Measurements from ENCODE around the gene OLIG1. TPM values are rescaled to one million over a fixed set of nuclear protein-coding genes. Genes with fewer than 3 reads are reported as not detected.

Gene OLIG1
- total RNA-seq, 1 experiment from 2014 or later, result not detected

DNA sequence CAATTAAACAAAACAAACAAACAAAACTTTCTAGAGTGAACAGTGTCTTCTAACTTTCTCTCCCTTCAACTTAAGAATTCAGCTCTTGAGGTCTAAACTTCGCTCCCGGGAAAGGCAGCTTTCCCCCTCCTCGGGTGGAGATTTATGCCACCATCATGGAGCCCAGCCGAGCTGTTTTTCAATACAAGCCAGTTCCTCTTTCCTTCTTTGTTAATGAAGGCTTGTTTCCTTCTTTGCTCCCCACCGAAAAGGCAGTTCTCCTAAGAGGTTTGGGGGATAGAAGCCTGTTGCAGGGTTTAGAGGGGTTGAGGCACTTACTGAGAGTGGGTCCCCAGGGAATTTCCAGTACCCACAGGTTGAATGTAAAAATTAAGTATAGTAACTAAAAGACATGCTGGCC, 26.5 kb downstream of the OLIG1 start:
- Histone ChIP-seq H3K9me3 (ENCODE audit: insufficient read depth, low read depth) (no peaks in the 10 kb centered on the region), H2AFZ (no peak overlapping the region), H3K27ac (no peak overlapping the region), H3K36me3 (ENCODE audit: low read depth) (no peaks in the 10 kb centered on the region), H3K4me3 (no peak overlapping the region), H3K79me2 (ENCODE audit: low read depth) (no peaks in the 10 kb centered on the region), H3K27me3 (ENCODE audit: insufficient read depth, low read depth) (peaks cover 62% of the 10 kb centered on the region), H3F3A (ENCODE audit: insufficient read depth, low read depth) (no peaks in the 10 kb centered on the region), H3K4me1 (replicated peaks; ENCODE audit: insufficient read depth) (no peaks in the 10 kb centered on the region), H4K20me1 (ENCODE audit: insufficient read depth) (no peaks in the 10 kb centered on the region), H3K9me2 (ENCODE audit: insufficient read depth) (no peaks in the 10 kb centered on the region), H3K4me2 (no peak overlapping the region)
- TF ChIP-seq EZH2 (IDR thresholded peaks at IDR 0.05; ENCODE audit: low read depth), result no peak
- TF ChIP-seq, protein P1, sequence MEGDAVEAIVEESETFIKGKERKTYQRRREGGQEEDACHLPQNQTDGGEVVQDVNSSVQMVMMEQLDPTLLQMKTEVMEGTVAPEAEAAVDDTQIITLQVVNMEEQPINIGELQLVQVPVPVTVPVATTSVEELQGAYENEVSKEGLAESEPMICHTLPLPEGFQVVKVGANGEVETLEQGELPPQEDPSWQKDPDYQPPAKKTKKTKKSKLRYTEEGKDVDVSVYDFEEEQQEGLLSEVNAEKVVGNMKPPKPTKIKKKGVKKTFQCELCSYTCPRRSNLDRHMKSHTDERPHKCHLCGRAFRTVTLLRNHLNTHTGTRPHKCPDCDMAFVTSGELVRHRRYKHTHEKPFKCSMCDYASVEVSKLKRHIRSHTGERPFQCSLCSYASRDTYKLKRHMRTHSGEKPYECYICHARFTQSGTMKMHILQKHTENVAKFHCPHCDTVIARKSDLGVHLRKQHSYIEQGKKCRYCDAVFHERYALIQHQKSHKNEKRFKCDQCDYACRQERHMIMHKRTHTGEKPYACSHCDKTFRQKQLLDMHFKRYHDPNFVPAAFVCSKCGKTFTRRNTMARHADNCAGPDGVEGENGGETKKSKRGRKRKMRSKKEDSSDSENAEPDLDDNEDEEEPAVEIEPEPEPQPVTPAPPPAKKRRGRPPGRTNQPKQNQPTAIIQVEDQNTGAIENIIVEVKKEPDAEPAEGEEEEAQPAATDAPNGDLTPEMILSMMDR (conservative IDR thresholded peaks at IDR 0.05), result no peak
- CTCF ChIA-PET, result no interaction called here
- no peak for DNase-seq
- intact Hi-C loops (cut with micrococcal nuclease; ENCODE audit: unreplicated experiment), result no loop called here
- POLR2A ChIA-PET (ENCODE audit: unreplicated experiment), result no interaction called here
- BruUV-seq (replicated peaks), result no TSS peak

DNA sequence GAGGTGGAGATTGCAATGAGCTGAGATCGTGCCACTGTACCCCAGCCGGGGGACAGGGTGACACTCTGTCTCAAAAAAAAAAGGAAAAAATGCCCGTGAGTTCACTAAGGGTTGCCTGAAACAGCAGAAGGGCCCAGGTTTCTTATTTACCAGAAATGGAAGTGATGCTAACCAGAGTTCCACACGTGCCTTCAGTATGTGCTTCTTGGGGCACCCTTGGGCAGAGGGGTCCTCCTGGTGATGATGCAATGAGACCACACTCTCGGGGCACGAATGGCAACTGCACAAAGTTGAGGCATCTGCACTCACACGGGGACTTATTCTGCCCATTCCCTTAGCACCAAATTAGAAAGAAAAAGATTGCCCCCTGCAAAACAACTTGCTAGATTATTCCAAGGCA, 29.2 kb downstream of the OLIG1 start:
- Histone ChIP-seq H3F3A (ENCODE audit: insufficient read depth, low read depth) (no peaks in the 10 kb centered on the region), H3K4me2 (no peak overlapping the region), H3K36me3 (ENCODE audit: low read depth) (no peaks in the 10 kb centered on the region), H4K20me1 (ENCODE audit: insufficient read depth) (no peaks in the 10 kb centered on the region), H3K27ac (no peak overlapping the region), H2AFZ (no peak overlapping the region), H3K9me2 (ENCODE audit: insufficient read depth) (no peaks in the 10 kb centered on the region), H3K4me3 (no peak overlapping the region), H3K9me3 (ENCODE audit: insufficient read depth, low read depth) (no peaks in the 10 kb centered on the region), H3K27me3 (ENCODE audit: insufficient read depth, low read depth) (peaks cover 62% of the 10 kb centered on the region), H3K4me1 (replicated peaks; ENCODE audit: insufficient read depth) (no peaks in the 10 kb centered on the region), H3K79me2 (ENCODE audit: low read depth) (no peaks in the 10 kb centered on the region)
- ChIA-PET CTCF (no interaction called here), POLR2A (ENCODE audit: unreplicated experiment) (no interaction called here)
- TF ChIP-seq, protein P1 (conservative IDR thresholded peaks at IDR 0.05), result no peak
- no peak for TF ChIP-seq EZH2 (IDR thresholded peaks at IDR 0.05; ENCODE audit: low read depth)
- BruUV-seq (replicated peaks), result no TSS peak
- DNase-seq, result no peak
- intact Hi-C loops (cut with micrococcal nuclease; ENCODE audit: unreplicated experiment), result no loop called here

- no peaks in the 10 kb centered on the region for H3K9me3 ChIP-seq (ENCODE audit: insufficient read depth, low read depth)
- peaks cover 73% of the 10 kb centered on the region for H3K27me3 ChIP-seq (ENCODE audit: insufficient read depth, low read depth)
- POLR2A ChIA-PET (ENCODE audit: unreplicated experiment), result no interaction called here
Observed at GRCh38 chr21:33101300-33101911, 31.5 kb downstream of the OLIG1 start.

More at GRCh38 chr21:33101300-33101911, 31.5 kb downstream of the OLIG1 start:
- Histone ChIP-seq H4K20me1 (ENCODE audit: insufficient read depth) (no peaks in the 10 kb centered on the region), H3K9me2 (ENCODE audit: insufficient read depth) (no peaks in the 10 kb centered on the region), H3K27ac (no peak overlapping the region), H3K4me2 (no peak overlapping the region), H3F3A (ENCODE audit: insufficient read depth, low read depth) (no peaks in the 10 kb centered on the region), H3K4me3 (no peak overlapping the region), H2AFZ (no peak overlapping the region), H3K79me2 (ENCODE audit: low read depth) (no peaks in the 10 kb centered on the region), H3K36me3 (ENCODE audit: low read depth) (no peaks in the 10 kb centered on the region), H3K4me1 (replicated peaks; ENCODE audit: insufficient read depth) (no peaks in the 10 kb centered on the region)
- BruUV-seq (replicated peaks), result no TSS peak
- DNase-seq, result no peak
- intact Hi-C loops (cut with micrococcal nuclease; ENCODE audit: unreplicated experiment), result no loop called here
- no peak for TF ChIP-seq EZH2 (IDR thresholded peaks at IDR 0.05; ENCODE audit: low read depth)
- TF ChIP-seq, protein P1 (conservative IDR thresholded peaks at IDR 0.05), result no peak
- CTCF ChIA-PET, result no interaction called here

Data from PC-9 (cell line).